Fibroblast of peridontal ligament (primary cell): ENCODE data around the gene KCNJ6.
A peak's percentile ranks its signal among the peaks of the same experiment; 100 is the strongest.

ENCODE experiments used
- DNase-seq: peaks from one replicate; pipeline ENCODE4 v3.0.0-alpha.2; 2010; ENCODE audit errors: extremely low read depth

Gene KCNJ6

DNA sequence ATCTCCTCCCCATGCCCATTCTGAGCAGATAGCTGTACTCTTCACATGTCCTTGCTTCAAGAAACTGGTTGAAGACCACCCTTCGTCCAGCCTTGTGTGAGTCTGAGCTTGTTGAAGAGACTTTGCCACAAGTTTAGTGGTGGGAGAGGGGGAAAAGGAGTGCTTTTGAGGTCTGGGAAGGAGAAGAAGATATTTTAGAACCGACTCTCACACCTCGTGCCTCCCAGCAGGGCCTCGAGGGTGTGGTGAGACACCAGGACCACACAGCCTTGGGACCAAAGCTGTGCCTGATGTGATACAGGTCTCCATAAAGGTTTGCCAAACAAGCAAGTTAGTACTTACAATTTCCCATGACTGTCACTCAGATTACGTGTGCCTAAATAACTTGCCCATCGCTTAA is 347.8 kb downstream of the KCNJ6 start:
- no peak for DNase-seq

DNA sequence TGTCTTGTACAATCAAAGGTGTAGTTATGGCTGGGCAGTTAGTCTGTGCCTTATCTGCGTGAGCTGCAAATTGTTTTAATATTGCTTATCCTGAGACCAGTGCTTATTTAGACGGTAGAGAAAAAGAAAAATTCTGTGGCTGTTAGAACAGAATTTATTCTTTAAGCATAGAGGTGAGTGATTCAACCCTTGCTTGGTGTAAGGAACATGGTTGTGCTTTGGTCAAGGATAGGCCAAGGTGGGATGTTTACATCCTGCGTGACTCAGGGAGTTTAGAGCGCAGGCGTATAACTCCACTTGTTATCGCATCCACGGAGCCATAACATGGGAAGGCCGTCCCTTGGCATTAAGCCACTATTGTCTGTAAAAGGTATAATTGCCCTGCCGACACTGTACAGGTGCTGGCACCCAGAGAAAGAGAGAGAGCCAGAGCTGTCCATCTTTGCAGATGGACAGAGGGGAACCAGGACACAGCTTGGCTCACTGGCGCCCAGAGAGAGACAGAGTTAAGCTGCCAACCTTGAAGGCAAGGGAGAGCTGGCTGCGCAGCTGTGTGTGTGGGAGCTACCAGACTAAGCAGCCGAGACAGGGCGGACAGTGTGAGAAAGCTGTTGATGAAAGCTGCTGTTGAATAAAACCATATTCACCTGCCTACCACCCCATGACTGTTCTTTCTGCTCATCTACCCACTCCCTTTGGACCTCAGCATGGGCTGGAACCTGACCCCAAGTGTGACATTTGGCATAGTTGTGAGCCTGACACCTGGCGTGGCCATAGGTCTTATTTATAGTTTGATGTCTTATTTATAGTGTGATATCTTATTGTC is 349.3 kb downstream of the KCNJ6 start:
- no peak for DNase-seq

DNA sequence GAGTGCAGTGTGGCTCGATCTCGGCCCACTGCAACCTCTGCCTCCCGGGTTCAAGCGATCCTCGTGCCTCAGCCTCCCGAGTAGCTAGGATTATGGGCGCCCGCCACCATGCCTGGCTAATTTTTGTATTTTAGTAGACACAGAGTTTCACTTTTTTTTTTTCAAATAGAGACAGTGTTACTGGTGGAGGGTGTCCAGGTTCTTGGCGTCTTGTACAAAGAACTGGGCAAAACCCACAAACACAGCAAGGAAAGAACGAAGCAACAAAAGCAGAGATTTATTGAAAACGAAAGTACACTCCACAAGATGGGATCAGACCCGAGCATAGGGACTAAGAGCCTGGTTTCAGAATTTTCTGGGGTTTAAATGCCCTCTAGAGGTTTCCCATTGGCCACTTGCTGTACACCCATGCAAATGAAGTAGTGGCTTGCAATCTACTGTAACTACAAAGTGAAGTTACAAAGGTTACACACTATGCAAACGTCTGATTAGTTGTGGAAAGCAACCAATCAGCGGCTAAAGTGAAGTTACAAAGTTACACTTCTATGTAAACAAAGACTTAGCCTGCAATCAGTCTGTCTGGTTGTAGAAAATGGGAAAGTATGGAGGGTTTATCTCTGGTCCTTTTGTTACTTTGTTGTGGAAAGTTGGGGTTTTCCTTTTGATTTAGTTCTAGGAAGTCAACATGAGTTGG is 350.6 kb downstream of the KCNJ6 start:
- peak; percentile 83 for DNase-seq

DNA sequence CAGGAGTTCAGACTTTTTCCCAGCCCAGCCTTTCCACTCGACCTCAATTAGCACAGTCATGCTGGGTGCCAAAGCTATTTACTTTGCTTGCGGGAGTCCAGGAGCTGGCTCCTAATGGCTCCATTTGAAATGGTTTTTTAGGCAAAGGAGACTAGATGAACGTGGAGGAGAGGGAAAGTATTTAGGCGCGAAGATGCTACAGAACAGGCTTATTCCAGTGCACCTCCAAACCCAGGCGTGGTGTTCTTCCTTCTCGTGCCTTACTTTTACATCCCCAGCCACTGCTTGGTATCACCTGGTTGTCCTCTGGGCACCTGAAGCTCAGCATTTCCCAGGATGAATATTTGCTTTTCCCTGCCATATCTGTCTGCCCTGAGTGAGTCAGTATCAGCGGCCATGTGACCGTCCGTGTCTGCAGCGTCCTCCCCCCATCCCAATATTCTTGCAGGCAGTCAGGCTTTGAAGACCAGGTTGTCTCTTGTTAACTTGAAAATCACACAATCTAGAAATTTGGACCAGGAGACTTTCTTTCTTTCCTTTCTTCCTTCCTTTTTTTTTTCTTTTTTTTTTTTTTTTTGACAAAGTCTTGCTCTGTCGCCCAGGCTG is 351.2 kb downstream of the KCNJ6 start:
- DNase-seq: no peak

DNA sequence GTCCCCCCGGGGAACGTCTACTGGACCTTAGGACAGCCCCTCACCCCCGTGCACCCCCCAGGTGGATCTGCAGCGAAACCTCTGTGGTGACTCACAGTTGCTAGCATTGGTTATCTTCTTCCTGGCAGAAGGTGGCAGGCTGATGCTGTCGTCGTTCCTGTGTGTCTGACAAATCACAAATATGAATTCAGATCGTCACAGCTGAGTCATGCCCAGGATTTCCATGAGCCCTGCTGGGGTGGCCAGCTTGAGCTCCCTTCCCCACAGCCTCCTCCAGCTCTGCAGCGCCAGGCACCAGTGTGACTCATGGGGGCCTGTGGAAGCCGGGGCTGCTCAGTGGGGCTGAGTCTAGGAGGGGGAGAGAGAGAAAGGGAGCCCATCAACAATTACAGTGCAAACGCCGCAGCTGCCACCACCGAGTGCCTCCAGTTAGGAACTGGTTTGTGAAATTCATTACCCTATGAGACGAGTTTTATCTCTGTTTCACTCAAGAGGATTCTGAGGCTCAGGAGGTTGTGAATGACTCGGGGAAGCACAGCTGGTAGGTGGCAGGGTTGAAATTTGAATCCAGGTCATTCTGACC is 351.8 kb downstream of the KCNJ6 start:
- DNase-seq: peak; percentile 96

DNA sequence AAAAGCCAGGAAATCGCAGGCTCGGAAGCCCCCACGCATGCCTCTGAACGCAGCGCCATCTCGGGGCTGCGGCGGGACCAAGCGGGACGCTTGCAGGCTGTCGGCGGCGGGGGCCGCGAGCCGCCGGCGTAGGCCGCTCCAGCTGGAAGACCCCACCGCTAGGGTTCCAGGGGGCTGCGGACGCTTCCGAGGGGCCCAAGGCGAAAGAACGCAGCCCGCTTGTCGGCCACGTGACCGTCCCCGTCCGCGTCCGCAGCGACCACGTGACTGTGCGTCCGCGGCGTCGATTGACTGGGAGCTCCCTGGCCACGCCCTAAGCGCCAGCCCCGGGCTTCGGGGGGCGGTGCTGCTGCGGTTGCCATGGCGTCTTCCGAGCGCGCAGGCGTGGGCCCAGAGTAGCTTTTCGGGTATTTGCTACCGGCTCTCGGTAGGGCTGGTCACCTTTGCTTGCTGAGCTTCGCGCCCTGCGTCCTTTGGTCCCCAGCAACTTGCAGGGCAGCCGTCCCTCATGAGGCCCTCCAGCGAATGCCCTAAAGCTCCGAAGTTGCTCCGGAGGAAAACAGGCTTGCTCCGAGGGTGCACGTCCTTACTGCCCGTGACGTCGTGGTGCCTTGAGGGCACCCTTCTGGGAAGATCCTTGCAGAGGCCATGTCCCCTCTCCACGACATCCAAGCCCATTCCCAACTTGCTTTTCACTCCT is 352.5 kb downstream of the KCNJ6 start:
- peak; percentile 86 for DNase-seq

DNA sequence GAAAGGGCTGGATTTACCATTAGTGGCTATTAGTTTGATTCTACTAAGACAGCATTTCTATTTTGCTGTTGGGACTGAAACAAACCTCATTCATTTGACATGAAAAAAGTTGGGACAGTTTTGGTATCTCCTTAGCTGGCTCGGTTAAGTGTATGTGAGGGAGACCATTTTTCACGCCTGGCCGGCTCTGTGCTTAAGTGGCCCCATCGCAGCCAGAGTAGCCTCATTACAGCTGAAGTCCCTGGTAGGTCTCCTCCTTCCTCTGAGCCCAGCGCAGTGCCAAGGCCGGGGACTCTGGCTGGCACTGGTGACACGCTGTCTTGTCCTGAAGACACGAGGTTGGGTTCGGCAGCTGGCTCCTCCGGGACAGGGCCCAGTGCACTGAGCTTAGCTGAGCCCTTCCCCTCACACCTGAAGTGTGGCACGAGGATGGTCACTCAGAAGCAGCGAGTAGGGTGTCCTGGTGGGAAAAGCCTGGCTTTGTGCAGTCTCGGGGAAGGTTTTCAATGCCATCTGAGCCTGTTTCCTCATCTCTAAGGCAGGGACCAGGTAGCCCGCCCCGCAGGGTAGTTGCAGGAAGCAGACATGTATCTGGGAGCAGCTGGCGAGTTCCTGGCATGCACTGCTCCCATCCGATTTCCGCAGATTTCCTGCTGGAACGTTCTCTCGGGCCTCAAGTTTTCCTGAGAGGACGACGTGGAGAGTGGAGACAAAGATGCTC is 353.2 kb downstream of the KCNJ6 start:
- DNase-seq: no peak

DNA sequence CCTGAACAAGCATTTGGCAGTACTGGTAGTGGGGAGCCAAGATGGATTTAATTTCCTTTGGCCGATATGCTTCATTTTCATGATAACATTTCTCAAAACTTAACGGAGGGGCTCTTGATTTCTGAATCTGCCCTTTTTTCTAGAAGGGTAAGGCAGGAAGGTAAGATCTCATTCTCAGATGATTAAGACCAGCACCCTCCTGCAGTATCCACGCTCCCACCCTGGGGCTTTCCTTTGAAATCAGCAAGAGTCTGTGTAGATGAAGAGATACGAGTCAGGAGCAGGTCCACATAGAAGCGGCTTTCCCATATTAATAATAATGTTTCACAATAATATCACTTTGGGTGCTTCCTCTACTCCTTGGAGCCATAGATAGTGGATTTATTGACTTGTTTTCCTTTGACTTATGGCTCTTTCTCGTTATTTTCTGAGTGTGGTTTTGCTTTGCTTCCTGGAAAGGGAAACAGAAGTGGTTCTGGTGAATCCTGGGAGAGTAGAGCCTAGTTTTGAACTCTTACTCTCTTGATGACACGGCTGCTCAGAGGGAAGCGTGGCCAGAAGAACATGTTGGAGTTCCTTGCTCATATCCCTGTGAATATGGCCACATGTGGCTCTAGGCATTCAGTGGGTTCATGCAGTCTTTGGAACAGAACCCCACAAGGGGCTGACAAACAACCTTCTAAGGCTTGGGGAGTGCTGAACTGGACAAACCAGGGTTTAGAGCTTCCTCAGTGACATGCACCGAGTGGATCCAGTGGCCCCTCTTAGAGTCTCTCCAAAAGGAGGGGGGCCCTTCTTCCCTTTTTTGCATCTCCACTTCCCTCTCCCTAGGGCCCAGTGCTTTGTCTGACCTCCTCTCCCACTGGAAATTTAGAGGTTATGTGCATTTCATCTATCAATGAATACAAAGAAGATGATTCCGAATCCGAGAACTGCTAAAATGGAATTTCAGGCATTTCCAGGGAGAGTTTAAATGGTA is 354.0 kb downstream of the KCNJ6 start:
- no peak for DNase-seq

DNA sequence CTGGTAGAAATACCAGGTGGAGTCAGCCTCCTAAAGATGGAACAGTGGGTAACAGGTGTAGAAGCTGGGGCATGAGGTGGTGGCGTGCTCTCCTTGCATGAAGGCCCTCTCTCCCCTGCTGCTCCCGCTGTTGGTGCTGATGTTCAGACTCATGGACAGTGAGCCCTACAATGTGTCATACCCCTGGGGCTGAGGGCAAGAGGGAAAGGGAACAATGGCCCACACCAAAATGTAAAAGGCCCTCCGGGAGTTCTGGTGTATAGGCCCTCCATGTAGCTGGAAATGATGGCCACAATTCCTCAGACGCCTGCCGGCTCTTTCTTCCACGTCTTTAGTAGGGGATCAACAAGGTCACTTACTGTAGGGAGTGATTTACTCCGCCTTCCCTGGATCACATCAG is 354.8 kb downstream of the KCNJ6 start:
- DNase-seq: no peak

DNA sequence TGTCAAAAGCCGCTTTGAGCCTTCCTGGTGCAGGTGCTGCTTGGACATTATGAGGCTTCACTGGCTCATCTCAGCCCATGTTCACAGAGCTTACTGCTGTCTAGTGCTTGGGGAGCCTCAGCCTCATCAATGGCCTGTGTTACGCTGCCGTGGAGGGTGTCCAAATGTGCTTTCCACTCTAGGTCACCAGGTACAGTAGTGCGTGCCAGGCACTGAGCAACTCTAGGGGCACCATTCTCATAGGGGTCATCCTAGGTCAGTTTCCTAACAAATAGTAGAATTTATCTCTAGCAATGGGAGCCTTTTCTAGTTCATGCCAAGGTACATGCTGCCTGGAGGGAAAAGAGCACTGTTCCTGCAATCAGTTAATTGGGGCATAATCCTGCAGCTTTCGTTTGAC is 355.9 kb downstream of the KCNJ6 start:
- no peak for DNase-seq

DNA sequence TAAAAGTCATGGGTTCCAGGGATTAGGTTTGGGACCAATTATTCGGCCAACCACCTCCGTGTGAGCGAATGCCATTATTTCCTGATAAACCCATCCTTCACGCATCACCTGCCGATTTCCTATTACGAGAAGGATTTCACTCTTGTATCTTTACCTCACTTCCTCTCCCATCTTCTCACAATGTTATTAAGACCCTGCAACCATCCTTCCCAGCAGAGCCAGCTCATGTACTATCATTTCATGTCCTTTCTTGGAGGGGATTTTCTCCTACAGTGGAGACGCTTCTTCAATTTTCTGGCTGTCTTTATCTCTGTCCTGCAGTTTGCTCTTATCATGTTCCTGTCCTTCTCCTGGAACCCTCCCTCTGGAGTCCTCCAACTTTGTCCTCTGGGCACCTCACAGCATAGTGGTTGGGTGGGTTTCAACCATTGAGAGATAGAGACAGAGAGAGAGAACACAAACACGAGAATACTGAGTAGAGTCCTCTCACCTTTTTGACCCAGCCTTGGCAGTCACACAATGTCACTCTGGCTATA is 357.5 kb downstream of the KCNJ6 start:
- DNase-seq: no peak
